Left ventricle myocardium inferior (tissue), 1 donor: Measurements from ENCODE around the gene PRDM2. TPM values are rescaled to one million over a fixed set of nuclear protein-coding genes. Genes with fewer than 3 reads are reported as not detected.

Experiments
- DNase-seq: peaks from one replicate; pipeline ENCODE4 v3.0.0-alpha.2; 2020
- H3K27ac ChIP-seq: fragments of 200-600 bp; replicated peaks from 2 replicates; pipeline ENCODE4 v1.8.0; 2021
- H3K27me3 ChIP-seq: fragments of 200-600 bp; 2 replicates; pipeline ENCODE4 v1.8.0; 2021; ENCODE audit warnings: low read depth
- H3K36me3 ChIP-seq: fragments of 200-600 bp; 2 replicates; pipeline ENCODE4 v1.8.0; 2021
- H3K4me1 ChIP-seq: fragments of 200-600 bp; 2 replicates; pipeline ENCODE4 v1.8.0; 2021
- H3K4me3 ChIP-seq: fragments of 200-600 bp; 2 replicates; pipeline ENCODE4 v1.8.0; 2021; ENCODE audit warnings: mild to moderate bottlenecking, moderate library complexity
- H3K9me3 ChIP-seq: fragments of 200-600 bp; replicated peaks from 2 replicates; pipeline ENCODE4 v1.8.0; 2021
- intact Hi-C: fragments of 100-400 bp; cut with micrococcal nuclease; formaldehyde crosslinking; loops from one replicate; pipeline ENCODE4 v1.11.0; 2022
- total RNA-seq: library from RNA; stranded (reverse); fragmentation: NEBNext Ultra II Directional; extraction: Animal tissue kit (Norgen Biotek cat#: 25700); gene quantifications from one replicate; pipeline ENCODE4 v1.2.1, GENCODE V29; 2021
- TF ChIP-seq, protein P1 (sequence below): fragments of 200-600 bp; IDR thresholded peaks from 2 replicates; pipeline ENCODE4 v1.8.0; 2021; ENCODE audit warnings: antibody characterized with exemption, mild to moderate bottlenecking, borderline replicate concordance
- donor health status: DM: no; HTN: yes; CAD: no; lungs with severe emphysema.

Gene PRDM2
- total RNA-seq, 1 donor from 2014 or later, result 36.1 TPM

DNA sequence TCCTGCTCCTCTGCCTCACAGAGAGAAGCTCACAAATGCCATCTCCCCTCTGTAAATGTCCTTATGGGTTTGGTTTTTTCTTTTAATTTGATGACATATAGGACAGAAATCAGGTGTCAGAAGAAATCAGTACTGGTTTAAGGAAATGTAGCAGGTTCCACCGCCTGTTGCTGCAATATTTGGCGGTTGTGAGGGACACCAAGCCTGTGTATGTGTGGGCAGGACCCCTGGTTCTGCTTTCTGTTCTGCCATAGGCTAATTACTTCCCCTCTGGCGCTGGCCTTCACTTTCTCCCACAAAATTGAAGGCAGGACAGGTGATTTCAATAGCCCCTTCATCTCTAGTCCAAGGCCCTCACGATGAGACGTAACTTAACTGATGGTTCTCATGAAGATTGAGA is 69.2 kb downstream of the PRDM2 start:
- no peak for DNase-seq
- no peak overlapping the region for H3K4me3 ChIP-seq
- no peak overlapping the region for H3K27ac ChIP-seq
- intact Hi-C loops, result no loop called here
- H3K36me3 ChIP-seq, result peaks cover 13% of the 10 kb centered on the region
- H3K9me3 ChIP-seq, result no peaks in the 10 kb centered on the region
- no peaks in the 10 kb centered on the region for H3K27me3 ChIP-seq
- TF ChIP-seq, protein P1, sequence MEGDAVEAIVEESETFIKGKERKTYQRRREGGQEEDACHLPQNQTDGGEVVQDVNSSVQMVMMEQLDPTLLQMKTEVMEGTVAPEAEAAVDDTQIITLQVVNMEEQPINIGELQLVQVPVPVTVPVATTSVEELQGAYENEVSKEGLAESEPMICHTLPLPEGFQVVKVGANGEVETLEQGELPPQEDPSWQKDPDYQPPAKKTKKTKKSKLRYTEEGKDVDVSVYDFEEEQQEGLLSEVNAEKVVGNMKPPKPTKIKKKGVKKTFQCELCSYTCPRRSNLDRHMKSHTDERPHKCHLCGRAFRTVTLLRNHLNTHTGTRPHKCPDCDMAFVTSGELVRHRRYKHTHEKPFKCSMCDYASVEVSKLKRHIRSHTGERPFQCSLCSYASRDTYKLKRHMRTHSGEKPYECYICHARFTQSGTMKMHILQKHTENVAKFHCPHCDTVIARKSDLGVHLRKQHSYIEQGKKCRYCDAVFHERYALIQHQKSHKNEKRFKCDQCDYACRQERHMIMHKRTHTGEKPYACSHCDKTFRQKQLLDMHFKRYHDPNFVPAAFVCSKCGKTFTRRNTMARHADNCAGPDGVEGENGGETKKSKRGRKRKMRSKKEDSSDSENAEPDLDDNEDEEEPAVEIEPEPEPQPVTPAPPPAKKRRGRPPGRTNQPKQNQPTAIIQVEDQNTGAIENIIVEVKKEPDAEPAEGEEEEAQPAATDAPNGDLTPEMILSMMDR, result no peak
- peaks cover 48% of the 10 kb centered on the region for H3K4me1 ChIP-seq

DNA sequence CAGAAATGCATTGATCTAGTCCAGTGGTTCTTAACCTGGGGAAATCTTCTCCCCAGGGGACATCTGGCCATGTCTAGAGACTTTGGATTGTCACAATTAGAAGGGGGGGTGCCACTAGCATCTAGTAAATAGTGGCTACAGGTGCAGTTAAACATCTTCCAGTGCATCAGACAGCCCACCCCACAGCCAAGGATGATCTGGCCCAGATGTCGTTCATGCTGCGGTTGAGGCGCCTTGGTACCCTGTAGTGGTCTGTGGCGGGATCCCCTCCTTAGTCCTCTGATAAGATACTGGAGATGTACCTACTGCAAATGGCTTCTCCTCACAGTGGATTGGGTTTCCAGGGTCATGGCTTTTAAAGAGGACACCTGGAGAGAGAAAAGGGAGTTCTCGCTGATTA is 69.8 kb downstream of the PRDM2 start:
- Histone ChIP-seq H3K36me3 (peaks cover 13% of the 10 kb centered on the region), H3K27me3 (no peaks in the 10 kb centered on the region), H3K9me3 (no peaks in the 10 kb centered on the region), H3K4me1 (peaks cover 42% of the 10 kb centered on the region), H3K27ac (no peak overlapping the region), H3K4me3 (no peak overlapping the region)
- TF ChIP-seq, protein P1, result no peak
- no peak for DNase-seq
- intact Hi-C loops, result no loop called here

DNA sequence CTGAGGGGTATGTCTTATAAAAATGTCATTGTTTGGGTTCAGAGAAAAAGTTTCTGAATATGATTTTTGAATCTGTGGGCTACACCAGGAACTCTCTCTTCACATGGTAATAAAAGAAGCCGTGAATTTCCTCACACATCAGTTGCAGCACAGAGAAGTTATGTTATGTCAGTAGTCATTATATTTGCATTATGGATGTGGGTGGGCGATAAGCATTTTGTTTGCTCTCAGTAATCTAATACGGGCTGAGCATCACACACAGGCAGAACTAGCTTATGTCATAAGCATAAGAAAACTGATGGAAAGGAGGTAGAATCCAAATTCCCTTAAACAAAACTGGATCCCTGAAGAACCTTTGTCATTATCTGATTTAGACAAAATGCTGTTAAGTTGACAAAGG is 70.8 kb downstream of the PRDM2 start:
- TF ChIP-seq, protein P1, result no peak
- DNase-seq, result no peak
- H3K9me3 ChIP-seq, result no peaks in the 10 kb centered on the region
- no peaks in the 10 kb centered on the region for H3K27me3 ChIP-seq
- no peak overlapping the region for H3K27ac ChIP-seq
- H3K36me3 ChIP-seq, result peaks cover 22% of the 10 kb centered on the region
- H3K4me3 ChIP-seq, result no peak overlapping the region
- H3K4me1 ChIP-seq, result peaks cover 33% of the 10 kb centered on the region
- intact Hi-C loops, result no loop called here

DNA sequence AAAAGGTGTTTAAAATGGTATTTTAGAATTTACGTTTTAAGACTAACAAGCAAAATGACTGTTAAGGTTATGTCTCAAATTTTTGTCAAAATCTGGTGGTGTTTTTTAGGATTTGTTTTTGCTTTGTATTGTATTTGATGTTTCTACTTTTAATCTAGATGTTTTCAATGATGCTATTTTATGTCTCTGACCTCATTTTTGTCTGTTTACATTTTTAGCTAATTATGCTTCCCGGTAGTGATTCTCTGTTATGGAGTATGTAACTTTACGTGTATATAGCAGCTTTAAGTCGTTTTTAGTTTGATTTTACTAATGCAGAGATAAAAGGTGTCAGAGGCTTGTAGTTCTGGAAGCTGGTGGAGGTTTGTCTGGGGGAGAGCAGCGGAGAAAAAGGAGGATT is 71.8 kb downstream of the PRDM2 start:
- intact Hi-C loops, result no loop called here
- TF ChIP-seq, protein P1, result no peak
- no peaks in the 10 kb centered on the region for H3K27me3 ChIP-seq
- no peak overlapping the region for H3K27ac ChIP-seq
- H3K36me3 ChIP-seq, result peaks cover 32% of the 10 kb centered on the region
- no peak overlapping the region for H3K4me3 ChIP-seq
- H3K9me3 ChIP-seq, result no peaks in the 10 kb centered on the region
- peaks cover 30% of the 10 kb centered on the region for H3K4me1 ChIP-seq
- no peak for DNase-seq

DNA sequence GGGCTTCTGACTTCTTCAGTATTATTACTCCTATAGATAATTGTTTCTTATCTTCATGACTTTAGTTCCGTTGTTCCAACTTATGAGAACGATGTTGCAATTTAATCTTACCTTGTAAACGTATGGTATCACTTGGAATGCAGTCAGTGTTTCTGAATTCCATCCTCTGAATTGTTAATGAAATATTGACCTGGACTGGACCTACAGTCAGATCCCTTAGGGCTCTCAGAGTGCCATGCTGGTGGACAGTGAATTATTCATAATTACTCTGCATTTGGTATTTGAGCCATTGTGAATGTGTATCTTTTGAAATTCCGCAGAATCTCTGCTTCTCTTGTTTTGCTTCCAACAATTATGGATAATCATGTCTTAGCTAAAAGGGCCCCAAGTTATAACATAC is 72.3 kb downstream of the PRDM2 start:
- intact Hi-C loops, result no loop called here
- Histone ChIP-seq H3K27me3 (no peaks in the 10 kb centered on the region), H3K27ac (no peak overlapping the region), H3K4me1 (peaks cover 33% of the 10 kb centered on the region), H3K36me3 (peaks cover 37% of the 10 kb centered on the region), H3K9me3 (no peaks in the 10 kb centered on the region), H3K4me3 (no peak overlapping the region)
- no peak for DNase-seq
- TF ChIP-seq, protein P1, result no peak

DNA sequence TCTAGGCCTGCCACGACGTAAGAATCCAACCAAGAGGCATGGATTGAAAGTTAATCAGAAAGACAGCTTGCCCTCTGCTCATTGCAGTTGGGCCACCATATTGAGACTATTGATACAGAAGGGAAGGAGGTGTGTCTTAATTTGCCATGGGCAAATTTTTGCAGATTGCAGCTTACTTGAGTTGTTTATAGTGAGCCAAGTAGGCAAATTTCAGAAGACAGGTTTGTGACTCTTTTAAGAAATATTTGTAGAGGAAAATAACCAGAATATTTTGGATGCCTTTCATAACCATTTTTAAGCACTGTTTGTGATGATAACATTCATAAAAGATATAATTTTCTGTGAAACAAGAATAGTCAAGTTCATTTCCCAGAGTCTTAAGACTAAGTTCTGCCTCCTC is 74.1 kb downstream of the PRDM2 start:
- TF ChIP-seq, protein P1, result no peak

More for the DNA sequence above, 74.1 kb downstream of the PRDM2 start:
- Histone ChIP-seq H3K4me1 (peaks cover 27% of the 10 kb centered on the region), H3K27me3 (no peaks in the 10 kb centered on the region), H3K27ac (no peak overlapping the region), H3K4me3 (no peak overlapping the region), H3K36me3 (peaks cover 55% of the 10 kb centered on the region), H3K9me3 (no peaks in the 10 kb centered on the region)
- intact Hi-C loops, result no loop called here
- DNase-seq, result no peak
